ENCODE data around the gene TIAM2. TPM values are rescaled to one million over a fixed set of nuclear protein-coding genes. Genes with fewer than 3 reads are reported as not detected.

TIAM2 gene
- total RNA-seq, 1 experiment from 2014 or later = 9.1 TPM

DNA sequence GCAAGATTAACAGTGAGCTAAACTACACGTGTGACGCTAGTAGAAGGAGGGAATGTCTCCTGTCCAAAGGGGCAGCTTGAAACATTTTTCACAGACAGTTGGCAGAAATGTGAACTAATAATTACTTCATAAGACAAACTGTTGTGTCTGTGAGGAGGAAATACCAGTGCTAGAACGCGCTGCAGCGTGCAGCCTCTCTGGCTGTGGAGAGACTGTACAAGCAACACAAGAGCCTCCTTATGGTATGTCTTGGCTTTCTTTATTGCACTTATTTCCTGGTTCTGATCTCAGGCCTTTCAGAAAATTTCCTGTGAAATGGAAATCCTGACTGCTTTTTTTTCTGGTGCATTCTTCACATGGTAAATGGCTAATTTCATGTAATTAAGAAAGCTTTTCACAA, 25.3 kb upstream of the TIAM2 start:
- Histone ChIP-seq H3K9me3 (ENCODE audit: low read depth, low read length, poor library complexity, severe bottlenecking) (no peaks in the 10 kb centered on the region), H3K4me3 (ENCODE audit: low read depth, low read length, poor library complexity, severe bottlenecking) (no peak overlapping the region), H3K36me3 (ENCODE audit: insufficient read depth, low read length, poor library complexity, severe bottlenecking) (no peaks in the 10 kb centered on the region), H3K4me1 (ENCODE audit: insufficient read depth, low read length, poor library complexity, severe bottlenecking) (peaks cover 12% of the 10 kb centered on the region), H3K27ac (ENCODE audit: low read depth, low read length, poor library complexity, severe bottlenecking) (peak overlapping the region; percentile 1), H3K27me3 (replicated peaks; ENCODE audit: insufficient read depth, low read depth, low read length, poor library complexity) (no peaks in the 10 kb centered on the region)
- peak; percentile 53 for DNase-seq (ENCODE audit: low spot score)
- ChIA-PET CTCF (no interaction called here), POLR2A (ENCODE audit: low non-redundant PET) (no interaction called here)
- TF ChIP-seq, protein P1, sequence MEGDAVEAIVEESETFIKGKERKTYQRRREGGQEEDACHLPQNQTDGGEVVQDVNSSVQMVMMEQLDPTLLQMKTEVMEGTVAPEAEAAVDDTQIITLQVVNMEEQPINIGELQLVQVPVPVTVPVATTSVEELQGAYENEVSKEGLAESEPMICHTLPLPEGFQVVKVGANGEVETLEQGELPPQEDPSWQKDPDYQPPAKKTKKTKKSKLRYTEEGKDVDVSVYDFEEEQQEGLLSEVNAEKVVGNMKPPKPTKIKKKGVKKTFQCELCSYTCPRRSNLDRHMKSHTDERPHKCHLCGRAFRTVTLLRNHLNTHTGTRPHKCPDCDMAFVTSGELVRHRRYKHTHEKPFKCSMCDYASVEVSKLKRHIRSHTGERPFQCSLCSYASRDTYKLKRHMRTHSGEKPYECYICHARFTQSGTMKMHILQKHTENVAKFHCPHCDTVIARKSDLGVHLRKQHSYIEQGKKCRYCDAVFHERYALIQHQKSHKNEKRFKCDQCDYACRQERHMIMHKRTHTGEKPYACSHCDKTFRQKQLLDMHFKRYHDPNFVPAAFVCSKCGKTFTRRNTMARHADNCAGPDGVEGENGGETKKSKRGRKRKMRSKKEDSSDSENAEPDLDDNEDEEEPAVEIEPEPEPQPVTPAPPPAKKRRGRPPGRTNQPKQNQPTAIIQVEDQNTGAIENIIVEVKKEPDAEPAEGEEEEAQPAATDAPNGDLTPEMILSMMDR (conservative IDR thresholded peaks at IDR 0.05; ENCODE audit: low read depth, low read length) = no peak
- no peak for TF ChIP-seq EZH2 (IDR thresholded peaks at IDR 0.05; ENCODE audit: borderline replicate concordance, low read depth, low read length, poor library complexity, severe bottlenecking)
- intact Hi-C loops (cut with micrococcal nuclease; ENCODE audit: unreplicated experiment) = no loop called here
- BruUV-seq (replicated peaks) = no TSS peak

DNA sequence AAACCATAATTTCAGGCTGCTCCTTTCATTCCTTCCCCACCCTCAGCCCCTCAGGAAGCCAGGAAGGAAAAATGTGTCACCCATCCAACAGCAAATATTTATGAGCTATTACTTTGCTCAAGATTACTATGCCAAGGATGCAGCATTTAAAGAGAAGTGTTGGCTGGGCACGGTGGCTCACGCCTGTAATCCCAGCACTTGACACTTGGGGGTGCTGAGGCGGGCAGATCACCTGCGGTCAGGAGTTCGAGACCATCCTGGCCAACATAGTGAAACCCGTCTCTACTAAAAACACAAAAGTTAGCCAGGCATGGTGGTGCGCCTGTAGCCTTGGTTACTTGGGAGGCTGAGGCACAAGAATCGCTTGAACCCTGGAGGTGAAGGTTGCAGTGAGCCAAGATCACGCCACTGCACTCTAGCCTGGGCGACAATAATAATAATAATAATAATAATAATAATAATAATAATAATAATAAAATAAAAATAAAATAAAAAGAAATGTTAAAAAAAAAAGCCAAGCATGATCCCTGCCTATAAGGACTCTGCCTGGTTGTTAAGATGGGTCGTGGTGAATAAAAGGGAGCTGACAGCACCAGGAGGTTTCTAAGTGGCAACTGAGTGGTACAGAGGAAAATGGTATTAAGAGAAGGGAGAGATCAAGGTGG, 20.5 kb upstream of the TIAM2 start:
- intact Hi-C loops (cut with micrococcal nuclease; ENCODE audit: unreplicated experiment) = no loop called here
- DNase-seq (ENCODE audit: low spot score) = peak; percentile 80
- TF ChIP-seq, protein P1 (conservative IDR thresholded peaks at IDR 0.05; ENCODE audit: low read depth, low read length) = peak; percentile 61
- TF ChIP-seq EZH2 (IDR thresholded peaks at IDR 0.05; ENCODE audit: borderline replicate concordance, low read depth, low read length, poor library complexity, severe bottlenecking) = no peak
- ChIA-PET POLR2A (ENCODE audit: low non-redundant PET) (no interaction called here), CTCF (interaction anchor here (0.9 kb wide), 1 partner anchor 197 kb away, joined by 4 read pairs; no protein-coding TSS in a partner anchor)
- Histone ChIP-seq H3K9me3 (ENCODE audit: low read depth, low read length, poor library complexity, severe bottlenecking) (no peaks in the 10 kb centered on the region), H3K27me3 (replicated peaks; ENCODE audit: insufficient read depth, low read depth, low read length, poor library complexity) (no peaks in the 10 kb centered on the region), H3K4me1 (ENCODE audit: insufficient read depth, low read length, poor library complexity, severe bottlenecking) (peaks cover 10% of the 10 kb centered on the region), H3K36me3 (ENCODE audit: insufficient read depth, low read length, poor library complexity, severe bottlenecking) (no peaks in the 10 kb centered on the region), H3K4me3 (ENCODE audit: low read depth, low read length, poor library complexity, severe bottlenecking) (no peak overlapping the region), H3K27ac (ENCODE audit: low read depth, low read length, poor library complexity, severe bottlenecking) (no peak overlapping the region)
- BruUV-seq (replicated peaks) = no TSS peak

DNA sequence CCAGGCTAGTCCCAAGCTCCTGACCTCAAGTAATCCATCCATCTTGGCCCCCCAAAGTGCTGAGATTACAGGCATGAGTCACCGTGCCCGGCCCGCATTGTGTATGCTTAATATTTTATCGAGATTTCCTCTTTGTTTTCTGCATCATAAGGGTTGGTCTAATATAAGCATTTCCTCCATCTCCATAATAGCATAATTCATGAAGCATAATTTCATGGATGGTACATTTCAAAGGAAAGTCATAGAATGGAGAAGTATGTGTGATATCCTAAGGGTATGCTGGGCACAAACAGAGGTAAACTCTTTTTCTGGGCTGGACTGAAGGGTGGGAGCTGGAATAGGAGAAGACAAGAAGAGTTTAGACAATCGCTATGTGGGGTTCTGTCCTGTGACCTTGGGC, 17.5 kb upstream of the TIAM2 start:
- no peak overlapping the region for H3K27ac ChIP-seq (ENCODE audit: low read depth, low read length, poor library complexity, severe bottlenecking)
- POLR2A ChIA-PET (ENCODE audit: low non-redundant PET) = interaction anchor here (0.6 kb wide), 1 partner anchor 12 kb away, joined by 3 read pairs; no protein-coding TSS in a partner anchor
- no peaks in the 10 kb centered on the region for H3K27me3 ChIP-seq (replicated peaks; ENCODE audit: insufficient read depth, low read depth, low read length, poor library complexity)

More for the DNA sequence above, 17.5 kb upstream of the TIAM2 start:
- Histone ChIP-seq H3K36me3 (ENCODE audit: insufficient read depth, low read length, poor library complexity, severe bottlenecking) (no peaks in the 10 kb centered on the region), H3K4me1 (ENCODE audit: insufficient read depth, low read length, poor library complexity, severe bottlenecking) (peaks cover 4% of the 10 kb centered on the region), H3K9me3 (ENCODE audit: low read depth, low read length, poor library complexity, severe bottlenecking) (no peaks in the 10 kb centered on the region), H3K4me3 (ENCODE audit: low read depth, low read length, poor library complexity, severe bottlenecking) (no peak overlapping the region)
- TF ChIP-seq, protein P1 (conservative IDR thresholded peaks at IDR 0.05; ENCODE audit: low read depth, low read length) = no peak
- CTCF ChIA-PET = no interaction called here
- no peak for DNase-seq (ENCODE audit: low spot score)
- BruUV-seq (replicated peaks) = no TSS peak
- intact Hi-C loops (cut with micrococcal nuclease; ENCODE audit: unreplicated experiment) = no loop called here

Data from A673 (cell line).